HEK293T (cell line): ENCODE measurements around the gene EXOC4.

Experiments
- ARNT ChIP-seq: fragments of 450-650 bp; IDR thresholded peaks from 2 replicates; pipeline ENCODE4 v1.6.1; 2017; ENCODE audit warnings: mild to moderate bottlenecking
- BHLHE40 ChIP-seq: fragments of 450-650 bp; IDR thresholded peaks from 2 replicates; pipeline ENCODE4 v1.6.1; 2016; ENCODE audit warnings: mild to moderate bottlenecking, moderate library complexity, borderline replicate concordance
- ELF4 ChIP-seq: fragments of 450-650 bp; IDR thresholded peaks from 2 replicates; pipeline ENCODE4 v1.6.1; 2017; ENCODE audit warnings: antibody characterized with exemption
- FOXA1 ChIP-seq: fragments of 450-650 bp; IDR thresholded peaks from 2 replicates; pipeline ENCODE4 v1.6.1; 2016; ENCODE audit warnings: mild to moderate bottlenecking
- FOXK2 ChIP-seq: fragments of 450-650 bp; IDR thresholded peaks from 2 replicates; pipeline ENCODE4 v1.6.1; 2016; ENCODE audit warnings: mild to moderate bottlenecking
- FOXM1 ChIP-seq: fragments of 450-650 bp; IDR thresholded peaks from 2 replicates; pipeline ENCODE4 v1.6.1; 2017; ENCODE audit warnings: mild to moderate bottlenecking, borderline replicate concordance
- LEF1 ChIP-seq: fragments of 450-650 bp; IDR thresholded peaks from 2 replicates; pipeline ENCODE4 v1.6.1; 2017; ENCODE audit warnings: mild to moderate bottlenecking, borderline replicate concordance
- SP1 ChIP-seq: fragments of 450-650 bp; IDR thresholded peaks from 2 replicates; pipeline ENCODE4 v1.6.1; 2017
- TARDBP ChIP-seq: fragments of 450-650 bp; IDR thresholded peaks from 2 replicates; pipeline ENCODE4 v1.6.1; 2016
- ZNF384 ChIP-seq: fragments of 450-650 bp; IDR thresholded peaks from 2 replicates; pipeline ENCODE4 v1.6.1; 2016

DNA sequence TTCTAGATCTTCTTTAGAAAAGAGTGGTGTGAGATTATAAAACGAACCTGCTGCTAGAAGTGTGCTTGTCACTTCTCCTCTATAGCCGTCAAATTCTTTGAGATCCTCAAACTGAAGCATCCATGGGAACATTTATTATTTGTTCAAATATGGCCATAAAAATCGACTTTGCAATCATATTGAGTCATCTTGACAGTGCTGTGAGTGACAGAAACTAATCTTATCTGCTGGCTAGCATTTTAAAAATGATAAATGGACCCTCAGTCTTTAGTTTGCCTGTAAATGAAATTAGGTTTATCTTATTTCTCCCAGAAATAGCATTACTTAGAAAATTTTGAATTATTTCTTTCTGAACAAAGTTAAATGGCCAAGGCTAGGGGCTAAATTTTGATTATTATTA, 290.8 kb downstream of the EXOC4 start:
- TF ChIP-seq SP1 (no peak), ZNF384 (no peak), ELF4 (no peak), FOXA1 (no peak), BHLHE40 (no peak), ARNT (no peak), FOXM1 (no peak), TARDBP (no peak), LEF1 (no peak), FOXK2 (no peak)
